HG02588 (cell line): ENCODE measurements around the gene EAF2.
"Not testable (repeated sequence)": the region's sequence is repeated elsewhere in the genome, so short reads cannot be mapped to it uniquely, and the experiment has no call there.

ENCODE experiments used
- ATAC-seq: cut with Tn5 transposase; IDR thresholded peaks from one replicate; pipeline ENCODE4 v1.9.1; 2021; ENCODE audit warnings: mild to moderate bottlenecking, moderate library complexity; ENCODE audit not compliant: unreplicated experiment

EAF2 gene

GRCh38 chr3:121857778-121858177 lies 22.8 kb downstream of the EAF2 start:
- ATAC-seq = not testable (repeated sequence)

GRCh38 chr3:121863247-121863646 lies 28.2 kb downstream of the EAF2 start:
- ATAC-seq = not testable (repeated sequence)

- ATAC-seq = no peak
These were observed 28.8 kb downstream of the EAF2 start for GRCh38 chr3:121863801-121864200.

- no peak for ATAC-seq
These were observed 34.7 kb downstream of the EAF2 start for GRCh38 chr3:121869736-121870135.

- no peak for ATAC-seq
These were observed 35.7 kb downstream of the EAF2 start for GRCh38 chr3:121870717-121871116.

- no peak for ATAC-seq
These were observed 36.4 kb downstream of the EAF2 start for GRCh38 chr3:121871430-121871829.

GRCh38 chr3:121878411-121878810 lies 43.4 kb downstream of the EAF2 start:
- no peak for ATAC-seq

GRCh38 chr3:121883507-121883906 lies 48.5 kb downstream of the EAF2 start:
- no peak for ATAC-seq

- ATAC-seq = no peak
These were observed 50.4 kb downstream of the EAF2 start for GRCh38 chr3:121885386-121885785.

- no peak for ATAC-seq
These were observed 59.4 kb downstream of the EAF2 start, which contains the start of gene SLC15A2 for GRCh38 chr3:121894301-121894990. Gene SLC15A2 (plus strand): TSS chr3:121894401. CDS start chr3:121894477, 76 bp downstream.

- no peak for ATAC-seq
These were observed 60.1 kb downstream of the EAF2 start for GRCh38 chr3:121895121-121895520.

GRCh38 chr3:121895736-121896135 lies 60.7 kb downstream of the EAF2 start:
- ATAC-seq = no peak

- ATAC-seq = no peak
These were observed 61.8 kb downstream of the EAF2 start for GRCh38 chr3:121896823-121897222.

GRCh38 chr3:121897296-121897695 lies 62.3 kb downstream of the EAF2 start:
- ATAC-seq = no peak

- no peak for ATAC-seq
These were observed 78.4 kb downstream of the EAF2 start for GRCh38 chr3:121913305-121913990.

GRCh38 chr3:121914081-121914998 lies 79.3 kb downstream of the EAF2 start:
- no peak for ATAC-seq

GRCh38 chr3:121916189-121916588 lies 81.2 kb downstream of the EAF2 start:
- ATAC-seq = no peak

- no peak for ATAC-seq
These were observed 83.9 kb downstream of the EAF2 start for GRCh38 chr3:121918779-121919483.

- ATAC-seq = no peak
These were observed 89.7 kb downstream of the EAF2 start for GRCh38 chr3:121924734-121925133.

GRCh38 chr3:121926380-121926779 lies 91.4 kb downstream of the EAF2 start:
- ATAC-seq = no peak
